Trophoblast cell (in vitro differentiated cells and primary cell): Measurements from ENCODE around the gene IL12RB1.
"Not testable (repeated sequence)": the region's sequence is repeated elsewhere in the genome, so short reads cannot be mapped to it uniquely, and the experiment has no call there.

Source experiments
- DNase-seq, 2 donors: peaks; one replicate each; pipeline ENCODE4 v3.0.0-alpha.2; 2016
- H2AFZ ChIP-seq: 2 replicates; pipeline ENCODE4 v1.6.1; 2013; ENCODE audit warnings: low read length, moderate library complexity, mild to moderate bottlenecking; ENCODE audit not compliant: insufficient read depth, poor library complexity
- H2AK5ac ChIP-seq: 2 replicates; pipeline ENCODE4 v1.6.1; 2013; ENCODE audit warnings: mild to moderate bottlenecking, low read length
- H2BK120ac ChIP-seq: 2 replicates; pipeline ENCODE4 v1.6.1; 2013; ENCODE audit warnings: low read length, mild to moderate bottlenecking, moderate library complexity; ENCODE audit not compliant: insufficient read depth, poor library complexity
- H2BK12ac ChIP-seq: 2 replicates; pipeline ENCODE4 v1.6.1; 2013; ENCODE audit warnings: mild to moderate bottlenecking, low read length, moderate library complexity
- H2BK5ac ChIP-seq: 2 replicates; pipeline ENCODE4 v1.6.1; 2013; ENCODE audit warnings: low read length, low read depth, moderate library complexity, mild to moderate bottlenecking; ENCODE audit not compliant: poor library complexity
- H3K14ac ChIP-seq: 2 replicates; pipeline ENCODE4 v1.6.1; 2013; ENCODE audit warnings: mild to moderate bottlenecking, low read length
- H3K18ac ChIP-seq: 2 replicates; pipeline ENCODE4 v1.6.1; 2013; ENCODE audit warnings: mild to moderate bottlenecking, low read length
- H3K23ac ChIP-seq: 2 replicates; pipeline ENCODE4 v1.6.1; 2013; ENCODE audit warnings: low read length
- H3K27ac ChIP-seq: 2 replicates; pipeline ENCODE4 v1.5.1; 2013; ENCODE audit warnings: low read depth, mild to moderate bottlenecking, inconsistent platforms, low read length, moderate library complexity
- H3K27me3 ChIP-seq: 2 replicates; pipeline ENCODE4 v1.6.1; 2013; ENCODE audit warnings: inconsistent platforms, mild to moderate bottlenecking, low read length, moderate library complexity; ENCODE audit not compliant: insufficient read depth
- H3K36me3 ChIP-seq, 2 experiments: 1 replicate in 1 of 2; 2 replicates in 1 of 2; pipeline ENCODE4 v1.6.1; 2013; ENCODE audit warnings: low read length in 2 of 2, mild to moderate bottlenecking in 2 of 2, moderate library complexity in 1 of 2; ENCODE audit not compliant: insufficient read depth in 2 of 2, control insufficient read depth in 1 of 2
- H3K4ac ChIP-seq: 2 replicates; pipeline ENCODE4 v1.6.1; 2013; ENCODE audit warnings: low read depth, mild to moderate bottlenecking, low read length, moderate library complexity
- H3K4me1 ChIP-seq, 2 experiments: 1 replicate in 1 of 2; 2 replicates in 1 of 2; pipeline ENCODE4 v1.6.1; 2013; ENCODE audit warnings: low read length in 2 of 2, mild to moderate bottlenecking in 2 of 2, moderate library complexity in 1 of 2; ENCODE audit not compliant: insufficient read depth in 2 of 2, control insufficient read depth in 1 of 2
- H3K4me2 ChIP-seq: 2 replicates; pipeline ENCODE4 v1.6.1; 2013; ENCODE audit warnings: inconsistent platforms, mild to moderate bottlenecking, low read length, moderate library complexity
- H3K4me3 ChIP-seq: 2 replicates; pipeline ENCODE4 v1.5.1; 2013; ENCODE audit warnings: mild to moderate bottlenecking, low read depth, low read length, inconsistent platforms
- H3K79me1 ChIP-seq: one replicate; pipeline ENCODE4 v1.6.1; 2013; ENCODE audit warnings: low read length
- H3K79me2 ChIP-seq: 2 replicates; pipeline ENCODE4 v1.6.1; 2013; ENCODE audit warnings: low read length, mild to moderate bottlenecking; ENCODE audit not compliant: control insufficient read depth, insufficient read depth, poor library complexity
- H3K9ac ChIP-seq: 2 replicates; pipeline ENCODE4 v1.6.1; 2013; ENCODE audit warnings: mild to moderate bottlenecking, low read length
- H3K9me3 ChIP-seq: 2 replicates; pipeline ENCODE4 v1.6.1; 2013; ENCODE audit warnings: low read depth, mild to moderate bottlenecking, control low read depth, inconsistent platforms, low read length; ENCODE audit not compliant: insufficient read depth
- H4K12ac ChIP-seq: 2 replicates; pipeline ENCODE4 v1.6.1; 2013; ENCODE audit warnings: low read depth, mild to moderate bottlenecking, low read length, moderate library complexity
- H4K8ac ChIP-seq: 2 replicates; pipeline ENCODE4 v1.6.1; 2013; ENCODE audit warnings: low read depth, mild to moderate bottlenecking, low read length, moderate library complexity
- H4K91ac ChIP-seq: one replicate; pipeline ENCODE4 v1.6.1; 2013; ENCODE audit warnings: low read depth, mild to moderate bottlenecking, low read length, moderate library complexity
- WGBS: extraction: QIAGEN DNeasy Blood & Tissue Kit; methylation state at CpG from one replicate; pipeline ENCODE4 v1.1.7; 2013; ENCODE audit warnings: missing lambda C conversion rate; ENCODE audit not compliant: insufficient read length, insufficient coverage; ENCODE audit errors: extremely low coverage; 5-methylcytosine and 5-hydroxymethylcytosine counted together

The IL12RB1 gene

DNA sequence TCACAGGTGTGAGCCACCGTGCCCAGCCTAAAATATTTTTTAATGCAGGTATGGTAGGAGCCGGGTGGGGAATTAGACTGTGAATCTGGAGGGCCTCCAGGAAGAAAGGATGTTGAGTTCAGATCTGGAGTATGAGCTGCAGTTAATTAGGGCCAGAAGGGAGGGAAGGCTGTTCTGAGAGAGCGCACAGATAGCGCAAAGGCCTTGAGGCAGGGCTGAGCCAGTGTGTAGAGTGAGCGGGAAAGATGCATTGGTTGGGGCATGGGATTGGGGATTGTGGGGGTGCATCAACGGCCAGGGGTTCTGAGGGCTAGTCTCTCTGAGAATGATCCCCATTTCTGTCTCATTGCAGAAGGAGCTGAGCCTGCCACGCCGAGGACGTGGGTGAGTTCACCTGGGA is 20.5 kb upstream of the IL12RB1 start:
- H4K12ac ChIP-seq = no peak overlapping the region
- no peak overlapping the region for H2AFZ ChIP-seq
- no peak overlapping the region for H3K4me3 ChIP-seq
- DNase-seq = no peak
- no peak overlapping the region for H3K27ac ChIP-seq
- H3K9ac ChIP-seq = no peak overlapping the region
- H3K9me3 ChIP-seq = peaks cover 2% of the 10 kb centered on the region
- H3K27me3 ChIP-seq = no peaks in the 10 kb centered on the region
- no peak overlapping the region for H4K8ac ChIP-seq
- H4K91ac ChIP-seq = no peak overlapping the region
- H3K18ac ChIP-seq = no peak overlapping the region
- peaks cover 2% of the 10 kb centered on the region for H3K79me2 ChIP-seq
- no peak overlapping the region for H3K23ac ChIP-seq
- no peak overlapping the region for H3K4ac ChIP-seq
- H2AK5ac ChIP-seq = no peak overlapping the region
- peaks cover 11% of the 10 kb centered on the region for H3K79me1 ChIP-seq
- H3K4me1 ChIP-seq = peaks cover 5 to 16% of the 10 kb centered on the region in 2 experiments
- no CpG with 5 or more reads among the region's 9 CpGs for WGBS
- H3K4me2 ChIP-seq = no peak overlapping the region
- no peak overlapping the region for H2BK12ac ChIP-seq
- no peak overlapping the region for H2BK120ac ChIP-seq
- H3K36me3 ChIP-seq = no peaks in the 10 kb centered on the region
- no peak overlapping the region for H3K14ac ChIP-seq
- H2BK5ac ChIP-seq = no peak overlapping the region

DNA sequence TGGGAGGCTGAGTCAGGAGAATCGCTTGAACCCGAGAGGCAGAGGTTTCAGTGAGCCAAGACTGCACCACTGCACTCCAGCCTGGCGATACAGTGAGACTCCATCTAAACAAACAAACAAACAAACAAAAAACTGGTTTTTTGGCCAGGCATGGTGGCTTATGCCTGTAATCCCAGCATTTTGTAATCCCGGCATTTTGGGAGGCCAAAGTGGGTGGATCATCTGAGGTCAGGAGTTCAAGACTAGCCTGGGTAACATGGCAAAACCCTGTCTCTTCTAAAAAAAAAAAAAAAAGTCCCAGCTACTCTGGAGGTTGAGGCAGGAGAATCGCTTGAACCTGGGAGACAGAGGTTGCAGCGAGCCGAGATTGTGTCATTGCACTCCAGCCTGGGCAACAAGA is 18.5 kb upstream of the IL12RB1 start:
- H2AFZ ChIP-seq, H3K27me3 ChIP-seq, H3K18ac ChIP-seq, H2BK5ac ChIP-seq, H3K4me2 ChIP-seq, H4K8ac ChIP-seq, H4K12ac ChIP-seq, H4K91ac ChIP-seq, H3K23ac ChIP-seq, H3K27ac ChIP-seq, H3K14ac ChIP-seq, H3K4ac ChIP-seq, H3K9ac ChIP-seq, H3K4me3 ChIP-seq, H3K79me2 ChIP-seq, H2AK5ac ChIP-seq, H3K9me3 ChIP-seq, H3K36me3 ChIP-seq, H2BK120ac ChIP-seq, H2BK12ac ChIP-seq: not testable (repeated sequence)
- WGBS = no CpG with 5 or more reads among the region's 7 CpGs
- DNase-seq = peak in 1 of 2 donors; percentile 18
- Histone ChIP-seq H3K4me1 (peaks cover 5 to 11% of the 10 kb centered on the region in 2 experiments), H3K79me1 (peaks cover 11% of the 10 kb centered on the region)

DNA sequence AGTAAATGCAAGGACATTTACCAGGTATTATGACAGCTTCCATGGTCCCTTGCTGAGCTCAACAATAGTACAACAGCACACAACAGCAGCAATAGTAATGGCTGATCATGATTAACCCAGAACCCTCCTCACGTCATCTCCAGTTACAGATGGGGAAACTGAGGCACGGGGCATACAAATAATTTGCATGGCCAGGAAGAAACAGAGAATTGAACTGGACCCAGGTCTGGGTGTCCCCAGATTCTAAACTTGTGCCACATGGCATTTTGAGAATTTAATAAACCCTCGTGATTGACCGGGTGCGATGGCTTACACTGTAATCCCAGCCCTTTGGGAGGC is 18.0 kb upstream of the IL12RB1 start:
- H3K9me3 ChIP-seq = no peaks in the 10 kb centered on the region
- H3K14ac ChIP-seq = no peak overlapping the region
- no CpG with 5 or more reads among the region's 5 CpGs for WGBS
- peak overlapping the region; percentile 92 for H3K4me2 ChIP-seq
- peaks cover 5 to 8% of the 10 kb centered on the region in 2 experiments for H3K4me1 ChIP-seq
- H3K27ac ChIP-seq = no peak overlapping the region
- H3K4ac ChIP-seq = no peak overlapping the region
- DNase-seq = no peak
- no peak overlapping the region for H3K23ac ChIP-seq
- H2BK5ac ChIP-seq = peak overlapping the region; percentile 53
- H4K8ac ChIP-seq = peak overlapping the region; percentile 76
- H2AK5ac ChIP-seq = no peak overlapping the region
- H3K4me3 ChIP-seq = peak overlapping the region; percentile 62
- H4K91ac ChIP-seq = peak overlapping the region; percentile 36
- no peaks in the 10 kb centered on the region for H3K27me3 ChIP-seq
- no peak overlapping the region for H3K18ac ChIP-seq
- peaks cover 2% of the 10 kb centered on the region for H3K79me2 ChIP-seq
- H3K36me3 ChIP-seq = no peaks in the 10 kb centered on the region
- peaks cover 6% of the 10 kb centered on the region for H3K79me1 ChIP-seq
- H3K9ac ChIP-seq = peak overlapping the region; percentile 21
- H2BK120ac ChIP-seq = peak overlapping the region; percentile 64
- H2BK12ac ChIP-seq = peak overlapping the region; percentile 61
- H4K12ac ChIP-seq = peak overlapping the region; percentile 77
- peak overlapping the region; percentile 89 for H2AFZ ChIP-seq

DNA sequence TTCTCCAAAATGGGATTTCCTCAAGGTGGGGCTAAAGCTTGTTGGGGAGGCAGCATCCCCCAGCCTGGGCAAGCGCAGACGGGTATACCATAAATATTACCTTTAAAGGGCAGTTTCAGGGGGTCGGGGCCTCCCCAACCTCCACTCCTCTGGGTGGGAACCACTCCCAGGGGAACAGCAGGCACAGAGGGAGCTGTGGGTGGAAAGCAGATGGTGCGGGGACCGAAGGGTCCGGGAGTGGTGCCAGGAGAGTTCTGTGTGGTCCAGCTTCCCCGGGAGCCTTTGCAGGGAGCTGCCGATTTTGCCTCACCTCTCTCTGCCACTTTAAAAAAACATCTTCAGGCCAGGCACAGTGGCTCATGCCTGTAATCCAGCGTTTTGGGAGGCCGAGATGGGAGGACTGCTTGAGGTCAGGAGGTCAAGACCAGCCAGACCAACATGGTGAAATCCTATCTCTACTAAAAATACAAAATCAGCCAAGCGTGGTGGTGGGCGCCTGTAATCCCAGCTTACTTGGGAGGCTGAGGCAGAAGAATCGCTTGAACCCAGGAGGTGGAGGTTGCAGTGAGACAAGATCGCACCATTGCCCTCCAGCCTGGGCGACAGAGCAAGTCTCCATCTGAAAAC is 16.3 kb upstream of the IL12RB1 start:
- Histone ChIP-seq H4K91ac (no peak overlapping the region), H2AK5ac (no peak overlapping the region), H3K18ac (no peak overlapping the region), H3K4me3 (no peak overlapping the region), H2BK5ac (no peak overlapping the region), H3K14ac (no peak overlapping the region), H3K27me3 (peaks cover 5% of the 10 kb centered on the region), H3K4me2 (no peak overlapping the region), H3K9me3 (peaks cover 2% of the 10 kb centered on the region), H3K9ac (no peak overlapping the region), H4K12ac (no peak overlapping the region), H3K79me2 (peaks cover 2% of the 10 kb centered on the region), H3K27ac (no peak overlapping the region), H3K4me1 (peaks cover 4 to 8% of the 10 kb centered on the region in 2 experiments), H2BK120ac (no peak overlapping the region), H3K36me3 (no peaks in the 10 kb centered on the region), H3K23ac (no peak overlapping the region), H2BK12ac (no peak overlapping the region), H3K4ac (no peak overlapping the region), H2AFZ (no peak overlapping the region), H3K79me1 (peaks cover 5% of the 10 kb centered on the region), H4K8ac (no peak overlapping the region)
- no peak for DNase-seq
- no CpG with 5 or more reads among the region's 15 CpGs for WGBS
